GM19239 (cell line): Measurements from ENCODE around the gene ZCCHC24.

Experiments used
- DNase-seq: peaks from one replicate; pipeline ENCODE4 v3.0.0; 2011; ENCODE audit warnings: low spot score; ENCODE audit not compliant: insufficient read length
- FAIRE-seq: peaks from 2 replicates; lab custom pipeline; 2011; peaks lifted over from hg19 to GRCh38; lab: Jason Lieb, UNC

The ZCCHC24 gene

GRCh38 chr10:79376751-79377556 lies 68.5 kb downstream of the ZCCHC24 start:
- DNase-seq = no peak
- FAIRE-seq = no peak

- DNase-seq (no peak), FAIRE-seq (no peak)
Observed at GRCh38 chr10:79376078-79376628, 69.3 kb downstream of the ZCCHC24 start.

- DNase-seq (no peak), FAIRE-seq (no peak)
Observed at GRCh38 chr10:79375321-79376077, 69.9 kb downstream of the ZCCHC24 start.

GRCh38 chr10:79374312-79375191 lies 70.9 kb downstream of the ZCCHC24 start:
- FAIRE-seq (peak; percentile 96), DNase-seq (peak; percentile 91)

- no peak for DNase-seq
- FAIRE-seq = no peak
Observed at GRCh38 chr10:79372871-79373270, 72.6 kb downstream of the ZCCHC24 start.

- FAIRE-seq (no peak), DNase-seq (no peak)
Observed at GRCh38 chr10:79367426-79368189, 77.8 kb downstream of the ZCCHC24 start.

- FAIRE-seq (no peak), DNase-seq (no peak)
Observed at GRCh38 chr10:79361726-79362397, 83.6 kb downstream of the ZCCHC24 start.

GRCh38 chr10:79360499-79361342 lies 84.7 kb downstream of the ZCCHC24 start:
- FAIRE-seq = no peak
- DNase-seq = no peak

GRCh38 chr10:79359816-79360498 lies 85.5 kb downstream of the ZCCHC24 start:
- no peak for FAIRE-seq
- no peak for DNase-seq

GRCh38 chr10:79358811-79359210 lies 86.6 kb downstream of the ZCCHC24 start:
- FAIRE-seq (no peak), DNase-seq (no peak)

- DNase-seq (no peak), FAIRE-seq (no peak)
Observed at GRCh38 chr10:79357180-79357579, 88.2 kb downstream of the ZCCHC24 start.

GRCh38 chr10:79356104-79356503 lies 89.3 kb downstream of the ZCCHC24 start:
- DNase-seq = no peak
- FAIRE-seq = no peak

GRCh38 chr10:79355420-79356017 lies 89.9 kb downstream of the ZCCHC24 start:
- DNase-seq = no peak

GRCh38 chr10:79354615-79355014 lies 90.8 kb downstream of the ZCCHC24 start:
- DNase-seq (no peak), FAIRE-seq (no peak)

More at GRCh38 chr10:79355420-79356017, 89.9 kb downstream of the ZCCHC24 start:
- no peak for FAIRE-seq

GRCh38 chr10:79354141-79354540 lies 91.3 kb downstream of the ZCCHC24 start:
- FAIRE-seq = no peak
- no peak for DNase-seq

- FAIRE-seq = no peak
- DNase-seq = no peak
Observed at GRCh38 chr10:79353726-79354125, 91.7 kb downstream of the ZCCHC24 start.

- DNase-seq = no peak
- FAIRE-seq = no peak
Observed at GRCh38 chr10:79353000-79353406, 92.4 kb downstream of the ZCCHC24 start.
